HL-60 (cell line): ENCODE data around the gene FAM20A.

Experiments used
- DNase-seq, 2 experiments: peaks; one replicate each; pipeline ENCODE4 v3.0.0-alpha.2; 2010 to 2020; ENCODE audit warnings: low read depth in 1 of 2, low spot score in 1 of 2
- H3K27ac ChIP-seq: fragments of 250-450 bp; sonication (Bioruptor Pico); replicated peaks from 2 replicates; pipeline ENCODE4 v1.5.1; 2020; ENCODE audit warnings: mild to moderate bottlenecking, moderate library complexity
- H3K27me3 ChIP-seq: fragments of 250-450 bp; sonication (Bioruptor Pico); 2 replicates; pipeline ENCODE4 v1.5.1; 2021; ENCODE audit warnings: mild to moderate bottlenecking, moderate library complexity; ENCODE audit not compliant: insufficient read depth, poor library complexity, severe bottlenecking
- H3K4me3 ChIP-seq: replicated peaks from 2 replicates; pipeline ENCODE4 v1.5.1; 2011; ENCODE audit warnings: mild to moderate bottlenecking, control low read depth, low read length; ENCODE audit not compliant: insufficient read depth
- CTCF ChIP-seq: IDR thresholded peaks from one replicate; pipeline ENCODE4 v1.5.1; 2011; ENCODE audit warnings: low read length, control low read depth, inconsistent platforms; ENCODE audit not compliant: insufficient read depth
- GABPA ChIP-seq: IDR thresholded peaks from 2 replicates; pipeline ENCODE4 v1.6.1; 2012; ENCODE audit warnings: low read depth
- POLR2AphosphoS5 ChIP-seq: IDR thresholded peaks from 2 replicates; pipeline ENCODE4 v1.6.1; 2012; ENCODE audit warnings: low read depth
- REST ChIP-seq: IDR thresholded peaks from 2 replicates; pipeline ENCODE4 v1.6.1; 2012; ENCODE audit warnings: low read depth; ENCODE audit not compliant: insufficient replicate concordance
- SPI1 ChIP-seq: IDR thresholded peaks from 2 replicates; pipeline ENCODE4 v1.6.1; 2012; ENCODE audit warnings: low read depth, mild to moderate bottlenecking, borderline replicate concordance

The FAM20A gene

GRCh38 chr17:68602289-68602688 is 1.1 kb upstream of the FAM20A start:
- Histone ChIP-seq H3K27me3 (peaks cover 32% of the 10 kb centered on the region), H3K27ac (no peak overlapping the region), H3K4me3 (no peak overlapping the region)
- no peak for TF ChIP-seq POLR2AphosphoS5
- TF ChIP-seq SPI1: no peak
- TF ChIP-seq REST: no peak
- no peak for TF ChIP-seq CTCF
- DNase-seq: no peak

- TF ChIP-seq SPI1 (peak; percentile 66; the same call in 1 of the 2 replicates), GABPA (no peak)
- DNase-seq: no peak
- peaks cover 32% of the 10 kb centered on the region for H3K27me3 ChIP-seq
- H3K4me3 ChIP-seq: no peak overlapping the region
- H3K27ac ChIP-seq: no peak overlapping the region
Observed at GRCh38 chr17:68601565-68602288, 560 bp upstream of the FAM20A start.

- Histone ChIP-seq H3K27ac (no peak overlapping the region), H3K4me3 (peak overlapping the region; percentile 42), H3K27me3 (peaks cover 32% of the 10 kb centered on the region)
- TF ChIP-seq REST (no peak), SPI1 (no peak), GABPA (no peak), POLR2AphosphoS5 (no peak), CTCF (no peak)
- DNase-seq: peak in 1 of 2 experiments; percentile 28
Observed at GRCh38 chr17:68600067-68600930, 868 bp downstream of the FAM20A start.

GRCh38 chr17:68599552-68600066 is 1.6 kb downstream of the FAM20A start:
- H3K27ac ChIP-seq: no peak overlapping the region
- TF ChIP-seq POLR2AphosphoS5 (no peak), SPI1 (no peak), REST (no peak), GABPA (no peak), CTCF (no peak)
- no peak overlapping the region for H3K4me3 ChIP-seq
- no peak for DNase-seq
- H3K27me3 ChIP-seq: peaks cover 35% of the 10 kb centered on the region
